Smooth muscle cell (in vitro differentiated cells): ENCODE measurements around the gene MUC5B. TPM values are rescaled to one million over a fixed set of nuclear protein-coding genes. Genes with fewer than 3 reads are reported as not detected.

Experiments
- DNase-seq: peaks from one replicate; lab custom pipeline; 2025; ENCODE audit not compliant: unreplicated experiment; lab: John Stamatoyannopoulos, UW
- H2AFZ ChIP-seq: fragments of 200-600 bp; sonication (generic); 2 replicates; pipeline ENCODE4 v1.6.0; 2016; ENCODE audit warnings: antibody characterized with exemption, low read depth, mild to moderate bottlenecking
- H3F3A ChIP-seq: fragments of 200-600 bp; sonication (generic); 2 replicates; pipeline ENCODE4 v1.6.0; 2017; ENCODE audit warnings: antibody characterized with exemption, low read depth
- H3K27ac ChIP-seq: fragments of 200-600 bp; sonication (generic); 2 replicates; pipeline ENCODE4 v1.5.1; 2016; ENCODE audit warnings: low read depth, mild to moderate bottlenecking
- H3K27me3 ChIP-seq: fragments of 200-600 bp; sonication (generic); 2 replicates; pipeline ENCODE4 v1.6.1; 2016; ENCODE audit warnings: low read depth, mild to moderate bottlenecking
- H3K36me3 ChIP-seq: fragments of 200-600 bp; sonication (generic); 2 replicates; pipeline ENCODE4 v1.5.1; 2016; ENCODE audit warnings: low read depth
- H3K4me1 ChIP-seq: fragments of 200-600 bp; sonication (generic); 2 replicates; pipeline ENCODE4 v1.5.1; 2016; ENCODE audit warnings: low read depth
- H3K4me2 ChIP-seq: fragments of 200-600 bp; sonication (generic); 2 replicates; pipeline ENCODE4 v1.6.0; 2016; ENCODE audit warnings: mild to moderate bottlenecking
- H3K4me3 ChIP-seq: fragments of 200-600 bp; sonication (generic); 2 replicates; pipeline ENCODE4 v1.5.1; 2016; ENCODE audit warnings: mild to moderate bottlenecking
- H3K79me2 ChIP-seq: fragments of 200-600 bp; sonication (generic); 2 replicates; pipeline ENCODE4 v1.6.0; 2016; ENCODE audit warnings: low read depth, mild to moderate bottlenecking
- H3K9ac ChIP-seq: fragments of 200-600 bp; sonication (generic); 2 replicates; pipeline ENCODE4 v1.6.0; 2016; ENCODE audit warnings: low read depth
- H3K9me3 ChIP-seq: fragments of 200-600 bp; sonication (generic); replicated peaks from 2 replicates; pipeline ENCODE4 v1.5.1; 2016; ENCODE audit warnings: low read depth
- H4K20me1 ChIP-seq: fragments of 200-600 bp; sonication (generic); 2 replicates; pipeline ENCODE4 v1.6.0; 2016; ENCODE audit warnings: low read depth
- CTCF ChIP-seq: fragments of 200-600 bp; sonication (generic); IDR thresholded peaks from 2 replicates; pipeline ENCODE4 v1.5.1; 2017; ENCODE audit warnings: borderline replicate concordance, mild to moderate bottlenecking, antibody characterized with exemption; ENCODE audit not compliant: insufficient read depth, poor library complexity, severe bottlenecking
- WGBS: methylation state at CpG from one replicate; pipeline ENCODE4 v1.1.7; 2016; ENCODE audit warnings: low lambda C conversion rate; 5-methylcytosine and 5-hydroxymethylcytosine counted together
- polyA plus RNA-seq: library from polyadenylated mRNA; unstranded; fragments of >200 nt; fragmentation: Nextera tagmentation; extraction: Ambion mirVana; gene quantifications from 2 replicates; pipeline ENCODE4 v1.2.1, GENCODE V29; 2016
- total RNA-seq: library from RNA; depleted of rRNA; stranded (reverse); fragments of >200 nt; gene quantifications from 2 replicates; pipeline ENCODE4 v1.2.3, GENCODE V29; 2014

MUC5B gene
- total and polyA plus RNA-seq, 2 experiments from 2014 or later, result not detected

GRCh38 chr11:1267441-1268100 is 44.7 kb downstream of the MUC5B start:
- DNase-seq, result no peak
- Histone ChIP-seq H2AFZ (no peak overlapping the region), H3K4me1 (no peaks in the 10 kb centered on the region), H3F3A (peaks cover 7% of the 10 kb centered on the region), H3K9me3 (no peaks in the 10 kb centered on the region), H4K20me1 (peaks cover 3% of the 10 kb centered on the region), H3K4me3 (no peak overlapping the region), H3K36me3 (no peaks in the 10 kb centered on the region), H3K27me3 (no peaks in the 10 kb centered on the region), H3K27ac (no peak overlapping the region), H3K9ac (no peak overlapping the region), H3K4me2 (no peak overlapping the region), H3K79me2 (no peaks in the 10 kb centered on the region)
- 95% methylated on average over 9 of the region's 9 CpGs for WGBS
- no peak for TF ChIP-seq CTCF

- DNase-seq, result no peak
- WGBS, result 94% methylated on average over 5 of the region's 5 CpGs
- peaks cover 4% of the 10 kb centered on the region for H4K20me1 ChIP-seq
- H3K79me2 ChIP-seq, result no peaks in the 10 kb centered on the region
- no peak overlapping the region for H3K4me3 ChIP-seq
- no peaks in the 10 kb centered on the region for H3K36me3 ChIP-seq
- H3K4me2 ChIP-seq, result no peak overlapping the region
- H3K9ac ChIP-seq, result no peak overlapping the region
- TF ChIP-seq CTCF, result no peak
- H3K27ac ChIP-seq, result no peak overlapping the region
- H2AFZ ChIP-seq, result no peak overlapping the region
- no peaks in the 10 kb centered on the region for H3K27me3 ChIP-seq
- no peaks in the 10 kb centered on the region for H3K9me3 ChIP-seq
- peaks cover 7% of the 10 kb centered on the region for H3F3A ChIP-seq
- H3K4me1 ChIP-seq, result no peaks in the 10 kb centered on the region
These were observed 47.1 kb downstream of the MUC5B start for GRCh38 chr11:1269957-1270356.

GRCh38 chr11:1270476-1270875 is 47.6 kb downstream of the MUC5B start:
- WGBS, result 98% methylated on average over 10 of the region's 10 CpGs
- Histone ChIP-seq H3K27ac (no peak overlapping the region), H3K4me3 (no peak overlapping the region), H3K4me2 (no peak overlapping the region), H4K20me1 (peaks cover 9% of the 10 kb centered on the region), H3K27me3 (no peaks in the 10 kb centered on the region), H3K36me3 (no peaks in the 10 kb centered on the region), H3K9ac (no peak overlapping the region), H3K9me3 (no peaks in the 10 kb centered on the region), H2AFZ (no peak overlapping the region), H3K79me2 (no peaks in the 10 kb centered on the region), H3F3A (peaks cover 7% of the 10 kb centered on the region), H3K4me1 (no peaks in the 10 kb centered on the region)
- DNase-seq, result no peak
- TF ChIP-seq CTCF, result no peak

- DNase-seq, result no peak
These were observed 48.1 kb downstream of the MUC5B start for GRCh38 chr11:1271002-1271401.

More at GRCh38 chr11:1271002-1271401, 48.1 kb downstream of the MUC5B start:
- Histone ChIP-seq H3K4me1 (no peaks in the 10 kb centered on the region), H2AFZ (no peak overlapping the region), H4K20me1 (peaks cover 13% of the 10 kb centered on the region), H3K79me2 (no peaks in the 10 kb centered on the region), H3K4me3 (no peak overlapping the region), H3K27ac (no peak overlapping the region), H3F3A (peaks cover 7% of the 10 kb centered on the region), H3K9ac (no peak overlapping the region), H3K36me3 (no peaks in the 10 kb centered on the region), H3K27me3 (no peaks in the 10 kb centered on the region), H3K9me3 (no peaks in the 10 kb centered on the region), H3K4me2 (no peak overlapping the region)
- TF ChIP-seq CTCF, result no peak
- WGBS, result 40% methylated on average over 11 of the region's 13 CpGs
